ENCODE measurements around the gene CUEDC1.

The CUEDC1 gene

GRCh38 chr17:57823469-57824401, 131.5 kb downstream of the CUEDC1 start:
- no peaks in the 10 kb centered on the region for H3K36me3 ChIP-seq
- H3K27ac ChIP-seq, result no peak overlapping the region
- H3K9me3 ChIP-seq, result no peaks in the 10 kb centered on the region
- H3K4me3 ChIP-seq, result no peak overlapping the region
- peaks cover 11% of the 10 kb centered on the region; the same call in 1 of the 2 replicates for H3K4me1 ChIP-seq
- no peak overlapping the region for H3K9ac ChIP-seq
- no peak overlapping the region for H3K4me2 ChIP-seq
- H3K27me3 ChIP-seq, result no peaks in the 10 kb centered on the region
- no peaks in the 10 kb centered on the region for H4K20me1 ChIP-seq
- no peak for TF ChIP-seq Cebpa-rat (IDR thresholded peaks at IDR 0.05)

GRCh38 chr17:57819867-57820266, 135.3 kb downstream of the CUEDC1 start:
- Histone ChIP-seq H3K4me2 (no peak overlapping the region), H3K27me3 (no peaks in the 10 kb centered on the region), H3K27ac (no peak overlapping the region)

DNA sequence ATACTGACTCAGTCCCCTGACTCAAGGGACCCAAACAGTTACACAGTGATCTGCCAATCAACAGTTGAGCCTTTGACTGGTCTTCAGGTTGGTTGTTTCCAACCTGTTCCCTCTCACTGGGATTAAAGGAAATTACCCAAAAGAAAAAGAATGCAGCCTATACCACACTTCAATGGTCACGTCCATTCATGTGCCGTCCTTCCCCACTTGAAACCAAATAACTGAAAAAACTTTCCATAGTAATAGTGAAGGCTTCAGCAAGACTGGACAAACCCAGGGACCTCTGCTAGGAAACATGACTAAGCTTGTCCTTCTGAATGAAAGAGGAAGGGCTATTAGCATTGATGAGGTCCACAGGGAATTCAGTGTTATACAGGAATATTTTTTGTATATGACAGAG, 135.9 kb downstream of the CUEDC1 start:
- no peak overlapping the region for H3K27ac ChIP-seq

More at GRCh38 chr17:57819867-57820266, 135.3 kb downstream of the CUEDC1 start:
- Histone ChIP-seq H3K36me3 (no peaks in the 10 kb centered on the region), H3K4me3 (no peak overlapping the region), H3K4me1 (peaks cover 22% of the 10 kb centered on the region), H3K9ac (no peak overlapping the region), H3K9me3 (no peaks in the 10 kb centered on the region; the same call in 1 of the 2 replicates), H4K20me1 (no peaks in the 10 kb centered on the region)
- TF ChIP-seq Cebpa-rat (IDR thresholded peaks at IDR 0.05), result no peak

DNA sequence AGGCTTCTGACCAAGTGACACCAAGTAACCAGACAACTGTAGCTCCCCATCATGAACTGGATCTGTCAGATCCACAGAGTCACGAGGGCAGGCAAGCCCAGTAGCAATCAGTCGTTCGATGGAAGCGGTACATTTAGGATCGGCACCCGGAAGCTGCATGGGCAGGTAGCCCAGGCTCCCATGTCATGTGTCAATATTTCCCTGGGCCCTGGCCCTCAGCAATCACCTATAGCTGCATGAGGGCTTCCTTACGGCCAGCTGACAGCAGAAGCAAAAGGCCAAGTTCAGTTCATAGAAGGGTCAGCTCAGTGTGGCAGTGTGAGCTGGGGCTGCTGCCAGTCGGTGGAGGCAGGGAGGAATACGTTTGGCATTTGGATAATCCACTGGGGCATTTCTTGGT, 137.1 kb downstream of the CUEDC1 start:
- no peaks in the 10 kb centered on the region; the same call in 1 of the 2 replicates for H3K9me3 ChIP-seq
- no peaks in the 10 kb centered on the region for H3K36me3 ChIP-seq
- no peaks in the 10 kb centered on the region for H3K27me3 ChIP-seq
- no peak overlapping the region for H3K9ac ChIP-seq
- H3K4me2 ChIP-seq, result no peak overlapping the region
- H3K27ac ChIP-seq, result no peak overlapping the region
- no peaks in the 10 kb centered on the region for H4K20me1 ChIP-seq
- H3K4me3 ChIP-seq, result no peak overlapping the region
- H3K4me1 ChIP-seq, result peaks cover 37% of the 10 kb centered on the region
- TF ChIP-seq Cebpa-rat (IDR thresholded peaks at IDR 0.05), result no peak

More for the DNA sequence above, 135.9 kb downstream of the CUEDC1 start:
- no peak for TF ChIP-seq Cebpa-rat (IDR thresholded peaks at IDR 0.05)
- H3K4me2 ChIP-seq, result no peak overlapping the region
- no peaks in the 10 kb centered on the region for H3K27me3 ChIP-seq
- no peak overlapping the region for H3K9ac ChIP-seq
- H3K9me3 ChIP-seq, result no peaks in the 10 kb centered on the region; the same call in 1 of the 2 replicates
- no peaks in the 10 kb centered on the region for H3K36me3 ChIP-seq
- H3K4me3 ChIP-seq, result no peak overlapping the region
- H4K20me1 ChIP-seq, result no peaks in the 10 kb centered on the region
- peaks cover 25% of the 10 kb centered on the region for H3K4me1 ChIP-seq

GRCh38 chr17:57817299-57817698, 137.9 kb downstream of the CUEDC1 start:
- H3K27ac ChIP-seq, result no peak overlapping the region
- H3K4me3 ChIP-seq, result no peak overlapping the region
- no peaks in the 10 kb centered on the region for H3K36me3 ChIP-seq
- H3K9ac ChIP-seq, result 0 out of 2 replicates have a peak overlapping the region, but pooled peaks have one; percentile 19
- no peaks in the 10 kb centered on the region; the same call in 1 of the 2 replicates for H3K9me3 ChIP-seq
- H3K4me1 ChIP-seq, result peaks cover 45% of the 10 kb centered on the region
- H3K4me2 ChIP-seq, result peak overlapping the region; percentile 69
- no peaks in the 10 kb centered on the region for H3K27me3 ChIP-seq
- no peak for TF ChIP-seq Cebpa-rat (IDR thresholded peaks at IDR 0.05)
- no peaks in the 10 kb centered on the region for H4K20me1 ChIP-seq

GRCh38 chr17:57814421-57814820, 140.8 kb downstream of the CUEDC1 start:
- no peak overlapping the region for H3K4me2 ChIP-seq

DNA sequence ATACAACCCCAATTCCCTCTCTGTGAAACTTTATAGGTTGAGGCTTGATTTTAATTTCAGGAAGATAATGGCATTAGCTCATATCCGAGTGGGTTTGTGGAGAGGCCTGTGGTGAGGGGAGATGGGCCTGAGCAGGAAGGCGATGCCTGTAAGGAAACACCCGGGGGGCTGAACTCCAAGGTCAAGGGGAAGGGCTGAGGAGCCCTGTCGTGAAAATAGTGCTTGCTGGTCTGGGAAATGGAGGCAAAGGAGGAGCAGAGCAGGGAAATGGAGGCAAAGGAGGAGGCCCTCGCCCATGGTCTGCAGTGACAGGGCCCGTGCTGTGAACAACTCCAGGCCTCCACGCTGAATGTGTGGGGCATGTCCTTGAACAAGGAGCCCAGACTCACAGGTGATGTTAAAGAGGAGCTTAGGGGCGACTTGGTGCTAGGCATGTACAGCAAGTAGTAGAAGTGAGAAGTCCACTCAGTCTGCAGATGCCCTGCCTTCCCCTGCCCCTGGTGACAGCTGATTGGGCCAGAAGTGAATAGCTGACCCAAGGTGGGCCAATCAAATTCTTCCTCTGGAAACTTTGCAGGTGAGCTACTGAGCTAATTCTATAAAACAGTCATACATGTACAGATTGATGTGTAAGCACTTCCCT, 143.5 kb downstream of the CUEDC1 start:
- Histone ChIP-seq H3K4me3 (peak overlapping the region; percentile 63), H3K9ac (peak overlapping the region; percentile 78), H3K36me3 (no peaks in the 10 kb centered on the region), H3K4me2 (peak overlapping the region; percentile 96), H3K9me3 (no peaks in the 10 kb centered on the region; the same call in 1 of the 2 replicates), H3K27me3 (no peaks in the 10 kb centered on the region), H3K4me1 (peaks cover 70% of the 10 kb centered on the region), H4K20me1 (0 out of 2 replicates have a peak, but pooled peaks cover 4% of the 10 kb centered on the region), H3K27ac (peak overlapping the region; percentile 89)
- TF ChIP-seq Cebpa-rat (IDR thresholded peaks at IDR 0.05), result no peak

More at GRCh38 chr17:57814421-57814820, 140.8 kb downstream of the CUEDC1 start:
- no peaks in the 10 kb centered on the region for H3K27me3 ChIP-seq
- H4K20me1 ChIP-seq, result 0 out of 2 replicates have a peak, but pooled peaks cover 4% of the 10 kb centered on the region
- no peak overlapping the region for H3K27ac ChIP-seq
- H3K36me3 ChIP-seq, result no peaks in the 10 kb centered on the region
- TF ChIP-seq Cebpa-rat (IDR thresholded peaks at IDR 0.05), result no peak
- no peaks in the 10 kb centered on the region; the same call in 1 of the 2 replicates for H3K9me3 ChIP-seq
- peaks cover 73% of the 10 kb centered on the region for H3K4me1 ChIP-seq
- H3K4me3 ChIP-seq, result no peak overlapping the region
- no peak overlapping the region for H3K9ac ChIP-seq

Data from BLaER1 (cell line).